ENCODE measurements around the gene NPC2. TPM values are rescaled to one million over a fixed set of nuclear protein-coding genes. Genes with fewer than 3 reads are reported as not detected.

The NPC2 gene
- polyA plus RNA-seq, 1 experiment, result 267 TPM

- Histone ChIP-seq H3K27me3 (ENCODE audit: control insufficient read depth, insufficient read depth, low read length) (no peaks in the 10 kb centered on the region), H3K36me3 (ENCODE audit: control insufficient read depth, insufficient read depth, low read length) (peaks cover 5% of the 10 kb centered on the region), H3K4me3 (ENCODE audit: low read depth, low read length) (no peak overlapping the region)
- no peak for DNase-seq (ENCODE audit: low read depth)
- ChIA-PET CTCF (interaction anchor here (0.8 to 4.4 kb wide), 2 partner anchors 15 to 97 kb away, joined by 3 to 16 read pairs; no protein-coding TSS in a partner anchor), POLR2A (no interaction called here)
- TF ChIP-seq, protein P1, sequence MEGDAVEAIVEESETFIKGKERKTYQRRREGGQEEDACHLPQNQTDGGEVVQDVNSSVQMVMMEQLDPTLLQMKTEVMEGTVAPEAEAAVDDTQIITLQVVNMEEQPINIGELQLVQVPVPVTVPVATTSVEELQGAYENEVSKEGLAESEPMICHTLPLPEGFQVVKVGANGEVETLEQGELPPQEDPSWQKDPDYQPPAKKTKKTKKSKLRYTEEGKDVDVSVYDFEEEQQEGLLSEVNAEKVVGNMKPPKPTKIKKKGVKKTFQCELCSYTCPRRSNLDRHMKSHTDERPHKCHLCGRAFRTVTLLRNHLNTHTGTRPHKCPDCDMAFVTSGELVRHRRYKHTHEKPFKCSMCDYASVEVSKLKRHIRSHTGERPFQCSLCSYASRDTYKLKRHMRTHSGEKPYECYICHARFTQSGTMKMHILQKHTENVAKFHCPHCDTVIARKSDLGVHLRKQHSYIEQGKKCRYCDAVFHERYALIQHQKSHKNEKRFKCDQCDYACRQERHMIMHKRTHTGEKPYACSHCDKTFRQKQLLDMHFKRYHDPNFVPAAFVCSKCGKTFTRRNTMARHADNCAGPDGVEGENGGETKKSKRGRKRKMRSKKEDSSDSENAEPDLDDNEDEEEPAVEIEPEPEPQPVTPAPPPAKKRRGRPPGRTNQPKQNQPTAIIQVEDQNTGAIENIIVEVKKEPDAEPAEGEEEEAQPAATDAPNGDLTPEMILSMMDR (IDR thresholded peaks at IDR 0.05; ENCODE audit: insufficient read depth, low read depth, low read length), result no peak
These were observed 22.8 kb upstream of the NPC2 start for GRCh38 chr14:74515891-74516412.

DNA sequence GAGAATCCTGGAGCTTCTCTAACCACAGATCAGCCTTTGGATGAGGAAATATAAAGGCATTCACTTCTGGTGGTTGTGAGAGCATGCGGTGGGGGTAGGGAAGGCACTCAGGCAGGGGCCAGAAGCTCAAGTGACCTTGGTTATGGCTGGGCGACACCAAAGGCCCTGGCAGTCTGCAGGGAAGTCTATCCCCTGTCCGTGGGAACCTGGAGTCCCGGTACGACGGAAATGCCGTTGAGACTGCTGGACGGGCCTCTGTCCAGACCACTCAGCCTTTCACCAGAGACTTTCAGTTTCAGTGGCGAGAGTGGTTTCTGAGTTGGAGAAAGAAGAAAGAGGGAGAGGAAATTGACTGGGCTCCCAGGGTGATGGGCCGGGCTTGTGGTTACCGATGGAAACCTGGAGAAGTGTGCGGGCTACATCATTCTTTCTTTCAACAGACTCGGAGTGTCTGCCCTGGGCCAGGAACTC lies 21.4 kb upstream of the NPC2 start:
- no peak for DNase-seq (ENCODE audit: low read depth)
- TF ChIP-seq, protein P1 (IDR thresholded peaks at IDR 0.05; ENCODE audit: insufficient read depth, low read depth, low read length), result no peak
- peaks cover 5% of the 10 kb centered on the region for H3K36me3 ChIP-seq (ENCODE audit: control insufficient read depth, insufficient read depth, low read length)
- POLR2A ChIA-PET, result no interaction called here
- no peak overlapping the region for H3K4me3 ChIP-seq (ENCODE audit: low read depth, low read length)
- CTCF ChIA-PET, result interaction anchor here (4.4 kb wide), 1 partner anchor 13 kb away, joined by 16 read pairs; no protein-coding TSS in a partner anchor
- no peaks in the 10 kb centered on the region for H3K27me3 ChIP-seq (ENCODE audit: control insufficient read depth, insufficient read depth, low read length)

GRCh38 chr14:74511966-74512830 lies 19.1 kb upstream of the NPC2 start:
- ChIA-PET CTCF (interaction anchor here (0.8 to 4.4 kb wide), 8 partner anchors 10 to 100 kb away, joined by 3 to 16 read pairs (median 4); partner anchors contain the start of gene LTBP2), POLR2A (no interaction called here)
- TF ChIP-seq, protein P1 (IDR thresholded peaks at IDR 0.05; ENCODE audit: insufficient read depth, low read depth, low read length), result no peak
- peaks cover 9% of the 10 kb centered on the region for H3K36me3 ChIP-seq (ENCODE audit: control insufficient read depth, insufficient read depth, low read length)
- no peaks in the 10 kb centered on the region for H3K27me3 ChIP-seq (ENCODE audit: control insufficient read depth, insufficient read depth, low read length)
- no peak overlapping the region for H3K4me3 ChIP-seq (ENCODE audit: low read depth, low read length)
- no peak for DNase-seq (ENCODE audit: low read depth)

DNA sequence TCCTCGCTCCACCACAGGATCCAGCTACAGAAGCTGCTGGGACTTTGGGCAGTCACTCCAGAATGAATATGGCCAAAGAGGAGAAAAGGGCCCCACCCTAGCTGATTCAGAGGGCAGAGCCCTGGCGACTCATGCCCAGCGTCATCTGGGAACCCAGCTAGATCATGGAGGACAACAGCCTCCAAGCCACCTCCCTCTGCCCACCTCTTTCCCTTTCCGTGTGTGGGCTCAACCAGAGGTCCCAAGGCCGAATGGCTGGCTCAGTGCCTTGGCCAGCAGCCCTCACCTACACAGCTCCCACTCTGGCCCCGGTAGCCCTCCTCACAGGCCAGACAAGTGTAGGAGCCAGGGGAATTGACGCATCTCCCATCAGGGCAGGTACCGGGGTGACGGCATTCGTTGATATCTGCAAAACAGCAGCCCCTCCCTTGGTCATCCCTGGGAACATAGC lies 17.9 kb upstream of the NPC2 start:
- TF ChIP-seq, protein P1 (IDR thresholded peaks at IDR 0.05; ENCODE audit: insufficient read depth, low read depth, low read length), result no peak
- CTCF ChIA-PET, result interaction anchor here (0.8 to 2.4 kb wide), 4 partner anchors 9 to 98 kb away, joined by 3 to 11 read pairs (median 6); partner anchors contain the start of genes ISCA2 and NPC2
- Histone ChIP-seq H3K36me3 (ENCODE audit: control insufficient read depth, insufficient read depth, low read length) (peaks cover 9% of the 10 kb centered on the region), H3K4me3 (ENCODE audit: low read depth, low read length) (no peak overlapping the region), H3K27me3 (ENCODE audit: control insufficient read depth, insufficient read depth, low read length) (no peaks in the 10 kb centered on the region)
- no peak for DNase-seq (ENCODE audit: low read depth)
- POLR2A ChIA-PET, result no interaction called here
